Epidermal melanocyte (primary cell): ENCODE measurements around the gene PHACTR3.

ENCODE experiments used
- DNase-seq: peaks from one replicate; pipeline ENCODE4 v3.0.0; 2011; ENCODE audit warnings: low spot score; ENCODE audit not compliant: insufficient read length

PHACTR3 gene

DNA sequence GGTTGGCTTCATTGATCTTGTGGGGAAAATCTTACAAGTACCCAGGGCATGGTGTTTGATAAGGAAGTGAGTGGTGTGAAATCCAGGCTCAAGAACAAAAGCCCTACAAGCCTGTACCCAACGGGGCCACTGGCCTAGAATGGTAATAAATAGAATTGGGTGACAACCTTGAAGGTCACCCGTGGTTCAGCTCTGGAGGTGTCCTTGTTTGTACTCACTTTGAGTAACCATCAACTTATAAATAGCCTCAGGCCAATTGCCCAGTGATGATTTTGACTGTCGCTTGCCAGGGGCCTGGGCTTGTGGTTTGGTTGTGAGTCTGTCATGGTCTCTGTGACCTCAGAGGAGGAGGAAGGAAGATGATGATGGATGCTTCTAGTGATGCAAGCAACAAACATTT lies 87.8 kb downstream of the PHACTR3 start:
- DNase-seq: no peak

DNA sequence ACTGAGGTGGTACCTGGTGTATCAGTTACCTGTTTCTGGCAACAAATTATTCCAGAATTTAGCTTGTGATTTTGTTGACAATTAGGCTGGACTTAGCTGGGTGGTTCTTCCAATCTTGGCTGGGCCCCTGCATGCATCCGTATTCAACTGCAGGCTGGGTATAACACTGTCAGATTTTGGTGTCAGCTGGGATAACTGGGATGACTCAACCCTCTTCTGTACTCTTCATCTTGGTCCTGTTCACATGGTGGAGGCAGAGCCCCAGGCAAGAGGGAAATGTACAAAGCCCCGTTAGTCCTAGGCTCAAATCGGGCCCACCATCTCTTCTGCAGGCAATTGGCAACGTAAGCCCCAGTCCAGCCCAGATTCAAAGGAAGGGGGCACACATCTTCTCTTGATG lies 89.2 kb downstream of the PHACTR3 start:
- no peak for DNase-seq

DNA sequence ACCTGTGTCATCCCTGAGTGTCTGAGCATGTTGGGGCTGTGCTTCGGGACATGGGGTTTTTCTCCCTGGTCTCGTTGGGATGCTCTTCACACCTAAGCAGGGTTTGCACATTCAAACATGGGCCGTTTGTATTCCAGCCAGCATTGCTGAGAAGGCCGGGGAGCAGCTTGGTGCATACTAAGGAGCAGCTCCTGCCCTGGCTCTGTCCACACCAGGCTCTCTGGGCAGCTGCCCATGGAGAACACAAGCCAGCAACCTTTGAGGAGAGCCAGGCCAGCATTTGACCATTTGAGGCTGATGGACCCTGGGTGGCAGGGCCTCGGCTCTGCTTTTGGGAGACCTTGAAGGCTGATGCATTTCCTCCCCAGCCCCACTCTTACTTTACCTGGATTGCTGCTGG lies 92.1 kb downstream of the PHACTR3 start:
- no peak for DNase-seq

DNA sequence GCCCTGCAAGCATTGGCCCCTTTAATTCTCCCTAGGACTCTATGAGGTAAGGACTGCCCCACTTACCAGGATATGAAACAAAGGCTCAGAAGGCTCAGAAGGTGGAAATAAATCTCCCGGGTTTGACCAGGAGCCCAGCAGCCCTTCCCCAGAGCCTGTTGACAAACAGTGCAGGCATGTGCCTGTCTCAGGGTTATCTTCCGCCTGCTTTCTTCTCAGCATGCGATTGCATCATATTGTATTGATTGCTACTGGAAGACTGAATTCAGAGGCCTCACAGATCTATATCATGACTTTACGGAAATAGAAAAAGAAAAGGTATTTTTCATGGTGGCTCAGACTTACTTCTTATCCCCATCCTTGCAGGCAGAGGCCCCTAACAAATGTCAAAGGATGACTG lies 92.7 kb downstream of the PHACTR3 start:
- DNase-seq: no peak

DNA sequence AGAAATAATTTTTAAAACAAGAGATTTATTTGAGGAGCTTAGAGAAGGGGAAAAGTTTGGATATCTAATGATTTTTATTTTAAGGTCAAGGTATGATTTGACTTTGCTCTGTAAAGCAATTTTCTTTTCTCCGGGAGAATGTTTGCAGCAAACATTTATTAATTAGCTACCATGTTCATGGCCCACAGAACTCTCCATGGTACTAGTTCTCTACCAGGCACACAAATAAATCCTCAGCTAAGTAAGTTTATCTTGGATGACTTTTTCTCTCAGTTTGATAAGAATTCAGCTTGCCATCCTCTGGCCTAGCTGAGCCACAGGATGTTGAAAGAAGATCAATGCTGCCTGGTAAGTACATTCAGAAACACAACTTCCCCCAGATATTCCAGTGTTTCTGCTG lies 94.3 kb downstream of the PHACTR3 start:
- no peak for DNase-seq

DNA sequence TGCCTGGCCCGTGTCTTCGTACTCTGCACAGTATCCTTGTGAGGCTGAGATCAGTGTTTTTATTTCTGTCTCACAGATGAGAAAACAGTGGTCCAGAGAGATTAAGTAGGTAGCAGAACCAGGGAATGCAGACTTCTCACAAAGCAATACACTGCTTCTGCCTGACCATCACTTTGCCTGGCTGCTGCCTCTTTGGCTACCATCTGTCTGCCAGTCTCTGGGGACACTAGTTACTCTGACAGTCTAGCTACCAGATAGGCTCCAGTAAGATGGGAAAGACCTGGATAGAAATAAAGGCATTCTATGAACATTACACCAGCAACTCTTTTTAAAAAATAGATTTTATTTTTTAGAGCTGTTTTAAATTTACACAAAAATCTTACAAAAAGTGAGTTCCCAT lies 96.9 kb downstream of the PHACTR3 start:
- no peak for DNase-seq

DNA sequence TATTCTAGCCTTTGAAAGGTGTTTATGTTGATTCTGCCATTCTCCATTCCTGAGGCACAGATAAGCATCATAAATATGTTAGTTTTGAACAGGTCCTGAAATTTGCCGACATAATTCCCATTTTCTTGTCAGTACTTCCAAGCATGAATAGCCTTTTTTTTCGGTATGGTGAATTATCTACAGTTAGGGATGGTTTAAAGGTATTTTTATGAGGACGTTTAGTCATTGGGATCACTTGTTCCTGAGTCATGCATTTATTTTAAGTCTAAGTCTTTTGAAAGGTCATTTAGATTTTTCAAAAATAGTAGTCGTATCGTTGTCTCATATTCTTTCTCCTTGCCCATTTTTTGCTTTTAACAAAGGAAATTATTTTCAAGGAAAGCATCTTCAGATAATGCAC lies 98.7 kb downstream of the PHACTR3 start:
- no peak for DNase-seq

DNA sequence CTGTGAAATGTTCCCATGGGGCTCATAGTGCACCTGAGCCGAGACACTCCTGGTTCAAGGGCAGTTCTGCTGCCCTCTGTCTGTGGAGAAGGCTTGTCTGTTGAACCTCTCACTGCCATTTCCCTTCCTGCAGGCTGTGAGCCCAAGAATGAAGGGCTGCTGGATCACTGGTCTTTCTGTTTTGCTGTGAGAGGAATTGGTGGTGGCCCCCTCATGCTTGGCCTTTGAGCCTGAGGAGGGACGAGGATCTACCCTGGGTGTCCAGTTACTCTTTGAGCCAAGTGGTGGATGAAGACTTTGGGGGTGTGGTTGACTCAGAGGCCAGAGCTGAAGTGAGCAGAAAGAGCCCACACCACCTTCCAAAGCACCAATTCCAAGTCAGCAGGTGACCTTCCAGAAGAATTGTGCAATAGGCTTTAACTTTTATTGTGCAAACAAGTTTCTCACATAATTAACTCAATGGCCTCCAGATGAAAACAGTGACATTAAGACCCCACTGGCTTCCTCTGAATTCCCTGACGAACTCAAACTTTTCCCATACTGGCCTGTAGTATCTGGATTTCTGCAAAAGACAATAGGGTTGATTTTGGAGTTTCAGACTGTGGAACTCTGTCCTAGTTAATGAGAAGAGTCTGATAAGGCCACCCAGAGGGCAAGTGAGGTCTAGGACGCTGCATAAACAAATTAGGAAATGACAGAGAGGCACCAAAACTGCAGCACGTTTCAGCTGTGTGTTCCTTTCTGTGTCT lies 101.5 kb downstream of the PHACTR3 start:
- no peak for DNase-seq

DNA sequence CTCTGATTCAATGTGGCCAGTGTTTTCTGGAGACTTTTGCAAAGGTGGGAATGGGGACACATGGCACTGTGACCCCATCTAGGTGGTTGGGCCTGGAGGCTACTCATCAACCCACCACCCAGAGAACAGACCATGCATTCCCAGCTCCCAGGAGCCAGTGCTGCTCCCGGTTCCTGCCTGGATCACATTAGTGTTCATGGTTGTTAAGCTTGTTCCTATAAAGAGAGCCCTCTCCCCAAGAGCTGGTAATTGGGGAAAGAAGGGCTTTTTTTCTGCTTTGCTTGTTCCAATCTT lies 102.0 kb downstream of the PHACTR3 start:
- no peak for DNase-seq

DNA sequence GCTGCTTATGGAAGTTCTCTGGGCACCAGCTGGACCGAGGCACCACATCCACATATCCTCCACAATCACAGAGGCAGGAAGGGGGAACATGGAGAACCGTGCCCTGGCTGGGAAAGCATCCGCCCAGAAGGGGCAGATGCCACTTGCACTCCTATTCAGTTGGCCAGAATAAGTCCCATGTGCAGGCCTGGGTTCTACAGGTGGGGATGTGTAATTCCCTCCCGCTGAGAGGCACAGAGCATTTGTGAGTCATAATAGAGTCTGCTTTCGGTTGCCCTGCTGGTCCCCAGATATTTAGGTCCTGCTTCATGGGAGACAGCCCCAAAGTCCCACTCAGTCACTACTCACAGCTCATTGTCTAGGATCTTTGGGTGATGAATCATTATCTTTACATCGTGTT lies 104.0 kb downstream of the PHACTR3 start:
- no peak for DNase-seq

DNA sequence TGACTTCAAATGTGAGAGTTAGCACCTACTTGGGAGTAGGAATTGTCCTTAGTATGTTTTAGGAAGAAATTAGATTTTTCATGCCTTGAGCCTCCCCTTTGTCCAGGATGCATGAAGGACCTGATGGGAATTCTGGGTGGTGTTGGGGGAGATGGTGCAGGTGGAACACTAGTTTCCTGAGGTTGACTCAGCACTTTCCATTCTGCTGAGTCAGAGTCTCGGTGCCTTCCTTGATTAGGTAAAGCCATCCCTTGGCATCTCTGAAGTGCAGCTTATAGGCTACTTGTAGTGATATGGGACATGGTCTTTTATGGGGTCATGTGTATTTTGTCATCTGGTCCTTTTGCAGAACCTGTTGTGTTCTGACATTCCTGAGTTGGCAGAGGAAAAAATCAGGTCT lies 105.3 kb downstream of the PHACTR3 start:
- DNase-seq: no peak

DNA sequence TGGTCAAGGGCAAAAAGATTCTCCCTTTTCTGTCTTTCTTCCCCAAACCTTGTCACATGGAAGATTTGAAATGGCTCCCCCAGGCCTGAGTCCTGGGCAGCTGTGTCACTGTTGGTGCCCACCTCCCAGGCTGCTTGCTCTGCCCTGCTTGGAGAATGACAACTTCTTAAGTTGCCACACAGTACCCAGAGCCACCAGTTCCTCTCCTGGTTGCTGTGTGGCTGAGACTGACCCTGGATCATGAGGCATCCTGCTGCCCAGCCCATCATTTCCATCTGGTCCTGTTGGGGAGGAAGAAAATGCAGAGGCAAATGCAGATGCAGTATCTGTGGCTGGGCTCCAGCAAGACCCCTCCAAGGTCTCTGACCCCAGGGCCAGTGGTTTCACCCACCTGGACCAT lies 113.7 kb downstream of the PHACTR3 start:
- DNase-seq: no peak

DNA sequence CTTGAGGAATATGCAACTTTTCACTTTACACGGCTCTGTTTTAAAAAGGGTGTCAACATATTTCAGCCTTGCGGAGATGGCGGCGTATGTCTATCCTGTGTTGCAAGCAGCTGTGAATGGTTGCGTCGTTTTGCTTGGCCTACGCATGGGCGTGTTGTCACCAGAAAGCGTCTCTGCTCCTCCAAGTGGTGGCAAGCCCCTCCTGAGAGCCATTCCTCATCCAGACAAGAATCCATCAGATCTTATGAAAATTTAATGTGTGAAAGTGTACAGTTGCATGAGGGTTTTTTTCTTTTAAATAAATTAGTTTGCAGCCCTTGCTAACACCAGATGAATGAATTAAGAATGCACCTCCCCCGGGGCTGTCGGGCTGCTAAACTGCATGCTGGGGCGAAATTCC lies 114.4 kb downstream of the PHACTR3 start:
- no peak for DNase-seq

DNA sequence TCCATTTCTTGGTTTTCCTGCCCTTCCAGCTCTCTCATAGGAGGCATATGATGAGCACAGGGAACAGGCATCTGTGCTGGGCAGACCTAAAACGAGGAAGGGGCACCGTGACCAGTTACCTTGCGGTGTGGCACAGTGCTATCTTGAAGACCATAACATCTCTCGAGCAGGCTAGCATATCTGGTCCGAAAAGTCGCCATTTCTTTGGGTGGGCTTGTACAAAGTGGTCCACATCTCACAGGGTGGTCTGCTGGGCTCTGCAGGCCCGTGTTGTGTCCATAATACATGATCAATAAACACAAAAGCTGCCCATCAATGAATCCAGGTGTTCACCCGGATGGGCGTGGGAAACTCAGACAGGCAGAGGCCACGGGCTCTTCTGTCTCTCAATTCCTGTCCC lies 115.7 kb downstream of the PHACTR3 start:
- no peak for DNase-seq

DNA sequence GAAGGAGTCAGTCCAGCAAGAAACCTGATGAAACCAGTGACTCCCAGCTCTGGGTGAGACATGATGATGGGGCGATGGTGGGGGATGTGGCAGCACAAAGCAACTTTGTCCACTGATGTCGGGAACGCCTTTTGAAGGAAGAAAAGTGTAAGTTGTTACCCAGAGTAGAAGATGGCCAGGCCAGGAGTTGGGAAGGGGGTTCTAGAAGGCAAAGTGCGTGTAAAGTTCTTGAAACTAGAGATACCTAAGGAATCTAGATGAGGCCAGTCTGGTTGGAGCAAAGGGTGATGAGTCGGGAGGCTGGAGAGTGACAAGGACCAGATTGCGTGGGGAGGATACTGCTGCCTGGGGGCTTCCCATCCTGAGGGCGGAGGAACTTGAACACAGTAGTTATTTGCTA lies 117.0 kb downstream of the PHACTR3 start:
- DNase-seq: no peak

DNA sequence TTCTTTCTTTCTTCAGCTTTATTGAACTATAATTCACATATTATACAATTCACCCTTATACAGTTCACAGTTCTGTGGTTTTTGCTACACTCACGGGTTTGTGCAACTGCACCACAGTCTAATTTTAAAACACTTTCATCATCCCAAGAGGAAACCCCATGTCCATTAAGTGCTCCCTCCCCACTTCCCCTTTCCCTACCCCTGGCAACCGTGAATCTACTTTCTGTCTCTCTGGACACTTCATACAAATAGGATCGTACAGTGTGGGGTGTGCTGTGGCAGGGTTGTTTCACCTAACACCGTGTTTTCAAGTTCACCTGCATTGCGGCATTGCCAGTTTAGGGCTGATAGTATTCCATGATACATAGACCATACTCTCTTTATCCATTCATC lies 118.8 kb downstream of the PHACTR3 start:
- no peak for DNase-seq

DNA sequence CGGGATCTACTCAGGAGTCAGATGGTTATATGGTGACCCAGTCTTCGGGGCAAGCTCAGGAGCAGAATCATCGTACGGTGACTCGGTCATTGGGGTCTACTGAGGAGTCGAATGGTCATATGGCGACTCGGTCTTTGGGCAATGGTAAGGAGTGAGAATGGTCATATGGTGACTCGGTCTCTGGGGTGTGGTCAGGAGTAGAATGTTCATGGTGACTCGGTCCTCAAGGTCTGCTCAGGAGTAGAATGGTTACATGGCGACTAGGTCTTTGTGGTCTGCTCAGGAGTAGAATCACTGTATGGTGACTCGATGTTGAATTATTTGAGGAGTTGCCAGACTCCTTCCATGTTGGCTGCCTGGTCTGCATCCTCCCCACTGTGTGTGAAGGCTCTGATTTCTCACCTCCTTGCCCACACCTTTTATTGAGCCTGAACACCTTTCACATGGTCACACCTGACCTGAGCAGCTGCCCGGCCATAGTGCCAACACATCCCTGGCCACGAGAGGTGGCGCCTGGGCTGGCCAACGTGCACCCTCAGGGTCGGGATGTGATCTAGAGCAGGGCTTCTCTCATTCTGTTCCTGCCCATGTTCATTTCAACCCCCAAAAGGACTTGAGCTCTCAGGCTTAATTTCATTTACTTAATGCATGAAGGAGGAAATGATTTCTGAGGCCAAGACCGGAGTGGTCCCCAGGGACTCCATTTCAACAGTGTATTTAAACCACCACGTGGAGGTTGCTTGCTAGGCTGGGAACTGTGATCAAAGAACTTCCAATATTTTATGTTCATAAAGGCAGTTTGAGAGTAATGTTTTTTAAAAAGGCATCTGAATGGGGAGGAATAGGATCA lies 119.5 kb downstream of the PHACTR3 start:
- DNase-seq: no peak

DNA sequence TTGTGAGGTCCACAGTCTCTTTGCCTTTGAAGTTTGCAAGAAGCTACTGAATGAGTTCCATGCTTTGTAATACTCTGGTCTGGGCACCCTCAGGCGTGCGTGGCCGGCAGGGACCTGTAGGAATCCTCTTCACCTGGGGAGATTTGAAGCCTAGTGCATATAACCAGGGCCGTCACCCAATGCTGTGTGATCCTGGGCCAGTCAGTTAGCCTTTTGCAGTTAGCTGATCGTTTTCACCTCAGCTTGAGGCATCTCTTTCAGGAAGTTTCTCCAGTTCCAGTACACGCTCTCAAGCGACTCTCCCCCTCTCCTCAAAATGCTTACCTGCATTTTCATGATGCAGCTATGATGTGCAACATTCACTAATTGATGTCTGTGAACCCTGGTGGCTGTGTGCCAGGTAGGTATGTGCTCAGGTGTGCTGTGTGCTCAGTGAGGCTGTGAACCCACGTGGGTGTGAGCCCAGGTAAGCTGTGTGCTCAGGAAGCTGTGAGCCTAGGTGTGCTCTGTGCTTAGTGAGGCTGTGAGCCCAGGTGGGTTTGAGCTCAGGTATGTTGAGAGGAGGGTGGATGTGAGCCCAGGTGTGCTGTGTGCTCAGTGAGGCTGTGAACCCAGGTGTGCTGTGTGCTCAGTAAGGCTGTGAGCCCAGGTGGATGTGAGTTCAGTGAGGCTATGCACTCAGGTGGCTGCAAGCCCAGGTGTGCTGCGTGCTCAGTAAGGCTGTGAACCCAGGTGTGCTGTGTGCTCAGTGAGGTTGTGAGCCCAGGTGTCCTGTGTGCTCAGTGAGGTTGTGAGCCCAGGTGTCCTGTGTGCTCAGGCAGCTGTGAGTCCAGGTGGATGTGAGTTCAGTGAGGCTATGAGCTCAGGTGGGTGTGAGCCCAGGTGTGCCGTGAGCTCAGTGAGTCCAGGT lies 120.4 kb downstream of the PHACTR3 start:
- no peak for DNase-seq

DNA sequence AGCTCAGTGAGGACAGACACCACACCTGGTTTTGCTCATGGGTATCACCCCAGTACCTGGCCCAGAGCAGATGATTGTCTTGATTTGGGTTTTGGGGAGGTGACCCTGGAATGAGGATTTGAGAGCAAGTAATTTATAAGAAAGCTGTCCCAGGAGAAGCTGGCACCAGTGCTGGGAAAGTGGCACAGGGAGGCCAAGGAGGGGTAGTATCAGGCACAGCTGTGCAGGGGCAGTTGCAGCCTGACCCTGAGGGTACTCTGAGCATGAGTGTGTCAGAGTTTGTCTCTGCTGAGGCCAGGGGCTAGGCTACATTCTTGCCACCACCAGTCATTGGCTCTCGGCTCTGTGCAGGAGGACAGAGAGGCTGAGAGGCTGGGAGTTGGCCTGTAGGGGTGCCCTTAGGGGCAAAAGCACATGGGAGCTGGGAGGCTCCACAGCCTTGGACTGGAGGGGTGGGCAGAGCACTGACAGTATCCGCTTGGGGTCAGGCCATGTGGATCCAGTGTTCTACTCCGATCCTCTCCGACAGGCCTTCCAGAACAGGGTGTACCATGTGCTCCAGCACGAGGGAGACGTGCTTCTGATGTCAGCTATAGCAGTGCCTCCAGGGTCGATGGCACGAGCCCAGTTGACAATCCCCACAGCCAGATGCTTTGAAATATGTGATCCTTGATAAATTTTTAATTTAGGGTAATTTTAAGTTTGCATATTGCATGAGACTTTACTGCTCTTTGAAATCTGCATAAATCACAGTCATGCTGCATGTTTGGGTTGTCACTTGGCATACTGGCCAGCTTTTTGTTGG lies 121.3 kb downstream of the PHACTR3 start:
- DNase-seq: no peak

DNA sequence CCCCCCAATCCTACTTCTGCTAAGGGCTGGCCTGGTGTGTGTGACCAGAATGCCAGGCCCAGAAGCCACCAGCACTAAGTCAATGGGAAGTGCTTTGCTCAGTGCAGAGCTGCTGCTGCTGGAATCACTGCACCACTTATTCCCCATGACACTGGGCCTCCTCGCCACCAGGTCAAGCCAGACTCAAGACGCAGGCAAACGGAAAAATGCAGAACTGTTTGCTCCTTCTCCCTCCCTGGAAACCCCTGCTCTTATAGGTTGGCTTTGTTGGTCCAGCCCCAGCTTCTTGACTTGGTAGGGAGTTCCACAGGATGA lies 121.9 kb downstream of the PHACTR3 start:
- DNase-seq: no peak

DNA sequence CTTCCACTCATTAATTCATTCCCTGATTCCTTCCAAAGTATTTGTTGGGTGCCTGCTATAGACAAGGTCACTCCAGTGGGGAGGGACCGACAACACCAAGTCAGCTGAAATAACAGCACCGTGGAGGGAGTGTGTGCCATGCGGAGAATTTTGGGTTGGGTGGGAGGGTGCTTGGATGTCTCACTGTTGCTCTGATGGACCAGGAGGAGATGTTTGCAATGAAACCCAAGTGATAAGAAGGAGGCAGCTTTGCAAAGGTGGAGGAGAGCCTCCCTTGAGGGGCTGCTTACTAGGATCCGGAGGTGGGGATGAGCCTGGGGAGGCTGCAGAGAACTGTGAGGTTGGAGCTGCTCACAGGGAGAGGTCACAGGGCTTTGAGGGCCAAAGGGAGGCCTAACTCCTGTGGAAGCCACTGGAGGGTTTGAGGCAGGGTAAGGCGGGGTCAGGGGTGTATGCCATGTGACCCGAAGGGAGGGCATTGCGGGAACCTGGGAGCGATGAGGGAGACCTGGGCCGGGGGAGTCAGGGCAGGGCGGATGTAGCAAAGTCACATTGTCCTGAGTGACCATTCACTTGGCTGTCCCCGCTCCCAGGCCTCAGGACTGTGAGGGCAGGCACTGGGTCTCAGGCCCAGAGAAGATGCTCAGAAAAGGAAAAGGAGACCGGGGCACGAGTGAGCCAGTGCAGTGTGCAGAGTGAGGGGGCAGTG lies 124.5 kb downstream of the PHACTR3 start:
- DNase-seq: no peak
